Fibroblast of lung (primary cell): ENCODE data around the gene LRMDA.

Source experiments
- CTCF ChIP-seq, 2 donors: IDR thresholded peaks in 1 of 2; conservative IDR thresholded peaks in 1 of 2; 1 replicate in 1 of 2; 2 replicates in 1 of 2; pipeline ENCODE4 v1.5.1; 2011 to 2012; ENCODE audit warnings: low read length in 2 of 2, control low read depth in 1 of 2, inconsistent platforms in 1 of 2, low read depth in 1 of 2, mild to moderate bottlenecking in 1 of 2
- EZH2 ChIP-seq: IDR thresholded peaks from 2 replicates; pipeline ENCODE4 v1.5.1; 2012; ENCODE audit warnings: low read length, control low read depth, mild to moderate bottlenecking; ENCODE audit errors: missing control alignments

GRCh38 chr10:76108563-76109359, 677.3 kb downstream of the LRMDA start:
- TF ChIP-seq CTCF (conservative IDR thresholded peaks at IDR 0.05 in 1 of 2, IDR thresholded peaks at IDR 0.05 in 1 of 2; ENCODE audit: low read depth in 1 of 2, low read length in 2 of 2) (no peak), EZH2 (no peak)
